CD1c-positive myeloid dendritic cell (primary cell): Measurements from ENCODE around the gene RHO.

ENCODE experiments used
- DNase-seq: peaks from one replicate; pipeline ENCODE4 v3.0.0-alpha.2; 2016; ENCODE audit errors: extremely low spot score

RHO gene

DNA sequence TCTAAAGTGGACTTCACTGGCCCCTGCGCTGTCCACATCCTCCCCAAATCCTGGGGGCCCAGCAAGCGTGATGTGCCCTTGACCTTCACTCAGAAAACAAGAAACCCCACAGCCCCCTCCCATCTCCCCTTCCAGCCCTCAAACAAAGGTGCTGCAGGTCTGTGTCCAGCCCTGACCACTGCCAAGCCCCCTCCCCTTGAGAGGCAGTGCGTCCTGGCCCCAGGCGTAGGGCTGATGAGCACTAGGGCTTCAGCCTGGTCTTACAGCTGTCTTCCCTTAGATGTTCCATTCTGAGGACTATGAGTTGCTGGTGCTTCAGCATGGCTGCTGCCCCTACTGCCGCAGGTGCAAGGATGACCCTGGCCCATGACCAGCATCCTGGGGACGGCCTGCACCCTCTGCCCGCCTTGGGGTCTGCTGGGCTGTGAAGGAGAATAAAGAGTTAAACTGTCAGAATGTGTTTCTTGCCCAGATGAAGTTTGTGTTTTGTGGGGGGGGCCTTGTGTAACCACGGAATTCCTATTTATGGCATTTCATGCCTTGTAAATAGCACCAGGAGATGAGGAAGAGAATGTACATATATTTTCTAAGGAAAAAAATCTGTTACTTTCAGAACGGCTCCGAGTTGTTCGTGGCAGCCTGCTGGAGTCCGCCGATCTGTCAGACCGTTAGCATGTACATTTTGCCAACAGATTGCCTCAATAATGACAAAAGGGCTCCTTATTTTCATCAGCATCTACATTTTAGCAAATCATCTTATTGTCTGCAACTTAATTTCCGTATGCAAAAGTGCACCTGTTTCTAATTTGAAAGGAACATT lies 8.3 kb upstream of the RHO start:
- no peak for DNase-seq

DNA sequence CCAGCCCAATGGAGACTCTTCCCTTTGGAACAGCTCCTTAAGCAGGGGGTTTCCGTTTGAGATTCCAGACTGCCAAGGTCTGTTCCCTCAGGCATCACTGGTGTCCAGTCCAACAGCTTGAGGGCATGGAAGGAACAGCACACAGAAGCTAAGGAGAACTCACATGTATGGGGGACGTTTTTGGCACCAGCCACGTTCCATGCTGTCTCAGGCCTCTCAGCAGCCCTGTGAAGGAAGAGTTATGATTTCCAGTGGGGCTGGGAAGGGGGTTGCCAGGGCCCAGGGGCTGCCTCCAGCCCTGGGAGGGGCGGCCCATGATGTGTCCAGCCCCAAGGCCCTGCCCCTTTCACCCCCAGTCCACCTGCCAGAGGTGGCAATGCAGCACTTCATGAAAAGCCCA lies 7.5 kb upstream of the RHO start:
- no peak for DNase-seq

DNA sequence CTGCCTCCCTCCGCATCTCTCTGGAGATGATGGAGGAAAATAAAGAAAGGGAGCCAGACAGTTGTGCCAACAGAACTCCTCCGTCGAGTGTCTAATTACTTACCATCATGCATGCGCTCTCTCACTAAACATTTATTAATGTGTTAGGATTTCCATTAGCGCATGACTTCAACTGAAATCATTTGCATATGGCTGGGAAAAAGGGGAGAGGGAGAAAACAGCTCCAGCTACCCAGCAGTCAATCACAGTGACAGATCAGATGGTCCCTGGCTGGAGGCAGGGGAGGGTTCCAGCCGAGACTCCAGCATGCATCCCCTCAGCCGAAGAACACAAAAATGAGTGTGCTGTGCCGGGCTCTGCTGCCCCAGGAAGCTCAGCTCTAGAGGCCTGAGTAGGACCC lies 6.8 kb upstream of the RHO start:
- DNase-seq = no peak

DNA sequence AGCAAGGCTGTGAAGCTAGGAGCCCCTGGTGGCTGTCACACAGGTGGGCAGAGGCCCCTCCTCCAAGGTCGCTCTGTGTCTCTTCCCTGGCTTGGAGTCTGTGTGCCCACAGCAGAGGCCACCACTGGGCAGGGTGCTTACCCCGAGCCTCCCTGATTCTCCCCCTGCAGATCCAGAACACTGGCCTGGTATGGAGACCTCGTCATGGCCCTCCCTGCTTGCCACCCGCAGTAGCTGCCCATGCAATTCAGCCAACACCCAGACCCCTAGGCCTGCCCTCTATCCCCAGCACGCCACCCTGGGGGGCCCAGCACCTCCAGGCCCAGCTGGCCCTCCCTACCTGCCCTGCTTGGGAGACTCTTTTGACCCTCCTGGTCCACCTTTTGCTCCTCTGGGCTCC lies 5.5 kb upstream of the RHO start:
- DNase-seq = no peak

DNA sequence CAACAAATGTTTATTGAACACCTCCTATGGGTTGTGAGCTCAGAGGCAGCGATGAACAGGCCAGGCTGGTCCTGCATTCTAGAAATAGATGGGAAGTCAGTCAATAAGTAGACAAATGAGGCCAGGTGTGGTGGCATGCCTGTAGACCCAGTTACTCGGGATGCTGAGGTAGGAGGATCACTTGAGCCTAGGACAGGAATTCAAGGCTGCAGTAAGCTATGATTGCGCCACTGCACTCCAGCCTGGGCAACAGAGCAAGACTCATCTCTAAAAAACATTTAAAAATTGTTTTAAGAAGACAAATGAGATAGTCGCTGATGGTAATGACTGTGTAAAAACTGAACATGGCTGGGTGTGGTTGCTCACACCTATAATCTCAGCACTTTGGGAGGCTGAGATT lies 4.4 kb upstream of the RHO start:
- no peak for DNase-seq

DNA sequence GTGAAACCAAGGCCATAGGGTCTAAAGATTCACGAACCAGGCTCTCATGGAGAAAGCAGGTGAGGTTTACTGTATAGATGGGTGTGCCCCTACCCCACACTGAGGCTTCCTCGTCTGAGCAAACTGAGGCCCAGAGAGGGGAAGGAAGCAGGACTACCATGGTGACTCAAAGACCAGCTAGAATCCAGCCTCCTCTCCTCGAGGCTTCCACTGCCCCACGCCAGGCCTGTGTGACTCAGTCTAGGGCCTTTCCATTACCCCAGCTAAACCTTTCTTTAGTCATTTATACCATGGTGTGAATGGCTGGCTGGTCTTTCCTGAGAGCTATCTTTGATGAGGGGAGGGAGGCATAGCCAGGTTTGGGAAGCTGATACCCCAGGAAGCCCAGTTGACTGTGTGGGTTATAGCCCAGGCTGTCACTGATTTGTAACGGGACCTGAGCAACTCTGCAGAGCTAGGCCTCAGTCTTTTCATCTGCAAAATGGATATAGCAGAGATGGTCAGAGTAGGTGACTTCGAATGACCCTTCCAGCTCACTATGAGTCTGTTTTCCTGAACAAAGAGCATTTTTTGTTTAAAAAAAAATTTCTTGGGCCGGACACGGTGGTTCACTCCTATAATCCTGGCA lies 3.0 kb upstream of the RHO start:
- DNase-seq = peak; percentile 80

DNA sequence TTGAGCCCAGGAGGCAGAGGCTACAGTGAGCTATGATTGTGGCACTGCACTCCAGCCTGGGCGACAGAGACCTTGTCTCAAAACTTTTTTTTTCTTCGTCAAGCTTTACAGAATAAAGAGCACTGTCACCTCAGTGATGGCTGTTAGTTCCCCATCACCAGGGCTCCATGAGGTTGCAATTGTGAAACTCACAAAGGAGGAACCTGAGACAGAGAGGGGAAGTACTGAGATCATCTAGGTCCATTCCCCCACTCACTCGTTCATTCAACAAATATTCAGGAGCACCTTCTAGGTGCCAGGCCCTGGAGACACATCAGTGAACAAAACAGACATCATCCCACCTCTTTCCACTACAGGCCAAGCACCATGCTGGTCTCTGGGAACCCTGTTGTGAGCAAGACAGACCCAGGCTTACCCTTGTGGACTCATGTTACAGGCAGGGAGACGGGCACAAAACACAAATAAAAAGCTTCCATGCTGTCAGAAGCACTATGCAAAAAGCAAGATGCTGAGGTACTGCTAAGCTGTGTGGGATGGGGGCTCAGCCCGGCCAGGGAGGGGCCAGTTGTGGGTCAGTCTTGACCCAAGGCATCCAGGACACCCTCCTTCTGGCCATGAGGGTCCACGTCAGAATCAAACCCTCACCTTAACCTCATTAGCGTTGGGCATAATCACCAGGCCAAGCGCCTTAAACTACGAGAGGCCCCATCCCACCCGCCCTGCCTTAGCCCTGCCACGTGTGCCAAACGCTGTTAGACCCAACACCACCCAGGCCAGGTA lies 2.1 kb upstream of the RHO start:
- peak; percentile 94 for DNase-seq

DNA sequence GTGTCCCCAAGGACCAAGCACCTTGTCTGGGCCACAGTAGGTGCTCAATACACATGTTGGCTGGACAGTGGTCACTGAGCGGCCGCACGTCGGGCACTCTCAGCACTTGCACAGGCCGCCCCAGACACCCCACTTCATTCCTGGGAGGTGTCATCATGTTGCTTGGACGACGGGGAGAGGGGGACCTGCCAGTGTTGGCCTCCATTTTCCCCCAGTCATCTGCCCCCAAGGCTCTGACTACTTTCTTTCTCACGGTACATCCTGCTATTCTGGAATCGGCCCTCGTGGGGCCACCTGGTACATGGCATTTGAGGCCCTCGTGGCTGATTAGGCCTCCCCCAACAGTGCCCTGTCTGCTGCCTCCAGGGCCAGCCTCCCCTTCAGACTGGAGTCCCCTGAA lies 1.2 kb upstream of the RHO start:
- no peak for DNase-seq

DNA sequence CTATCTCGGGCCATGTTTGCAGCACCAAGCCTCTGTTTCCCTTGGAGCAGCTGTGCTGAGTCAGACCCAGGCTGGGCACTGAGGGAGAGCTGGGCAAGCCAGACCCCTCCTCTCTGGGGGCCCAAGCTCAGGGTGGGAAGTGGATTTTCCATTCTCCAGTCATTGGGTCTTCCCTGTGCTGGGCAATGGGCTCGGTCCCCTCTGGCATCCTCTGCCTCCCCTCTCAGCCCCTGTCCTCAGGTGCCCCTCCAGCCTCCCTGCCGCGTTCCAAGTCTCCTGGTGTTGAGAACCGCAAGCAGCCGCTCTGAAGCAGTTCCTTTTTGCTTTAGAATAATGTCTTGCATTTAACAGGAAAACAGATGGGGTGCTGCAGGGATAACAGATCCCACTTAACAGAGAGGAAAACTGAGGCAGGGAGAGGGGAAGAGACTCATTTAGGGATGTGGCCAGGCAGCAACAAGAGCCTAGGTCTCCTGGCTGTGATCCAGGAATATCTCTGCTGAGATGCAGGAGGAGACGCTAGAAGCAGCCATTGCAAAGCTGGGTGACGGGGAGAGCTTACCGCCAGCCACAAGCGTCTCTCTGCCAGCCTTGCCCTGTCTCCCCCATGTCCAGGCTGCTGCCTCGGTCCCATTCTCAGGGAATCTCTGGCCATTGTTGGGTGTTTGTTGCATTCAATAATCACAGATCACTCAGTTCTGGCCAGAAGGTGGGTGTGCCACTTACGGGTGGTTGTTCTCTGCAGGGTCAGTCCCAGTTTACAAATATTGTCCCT lies 1.2 kb downstream of the RHO start:
- DNase-seq = no peak

DNA sequence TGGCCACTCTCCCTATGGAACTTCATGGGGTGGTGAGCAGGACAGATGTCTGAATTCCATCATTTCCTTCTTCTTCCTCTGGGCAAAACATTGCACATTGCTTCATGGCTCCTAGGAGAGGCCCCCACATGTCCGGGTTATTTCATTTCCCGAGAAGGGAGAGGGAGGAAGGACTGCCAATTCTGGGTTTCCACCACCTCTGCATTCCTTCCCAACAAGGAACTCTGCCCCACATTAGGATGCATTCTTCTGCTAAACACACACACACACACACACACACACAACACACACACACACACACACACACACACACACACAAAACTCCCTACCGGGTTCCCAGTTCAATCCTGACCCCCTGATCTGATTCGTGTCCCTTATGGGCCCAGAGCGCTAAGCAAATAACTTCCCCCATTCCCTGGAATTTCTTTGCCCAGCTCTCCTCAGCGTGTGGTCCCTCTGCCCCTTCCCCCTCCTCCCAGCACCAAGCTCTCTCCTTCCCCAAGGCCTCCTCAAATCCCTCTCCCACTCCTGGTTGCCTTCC lies 1.9 kb downstream of the RHO start:
- DNase-seq = peak; percentile 42

DNA sequence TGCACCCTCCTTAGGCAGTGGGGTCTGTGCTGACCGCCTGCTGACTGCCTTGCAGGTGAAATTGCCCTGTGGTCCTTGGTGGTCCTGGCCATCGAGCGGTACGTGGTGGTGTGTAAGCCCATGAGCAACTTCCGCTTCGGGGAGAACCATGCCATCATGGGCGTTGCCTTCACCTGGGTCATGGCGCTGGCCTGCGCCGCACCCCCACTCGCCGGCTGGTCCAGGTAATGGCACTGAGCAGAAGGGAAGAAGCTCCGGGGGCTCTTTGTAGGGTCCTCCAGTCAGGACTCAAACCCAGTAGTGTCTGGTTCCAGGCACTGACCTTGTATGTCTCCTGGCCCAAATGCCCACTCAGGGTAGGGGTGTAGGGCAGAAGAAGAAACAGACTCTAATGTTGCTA lies 2.4 kb downstream of the RHO start:
- no peak for DNase-seq

DNA sequence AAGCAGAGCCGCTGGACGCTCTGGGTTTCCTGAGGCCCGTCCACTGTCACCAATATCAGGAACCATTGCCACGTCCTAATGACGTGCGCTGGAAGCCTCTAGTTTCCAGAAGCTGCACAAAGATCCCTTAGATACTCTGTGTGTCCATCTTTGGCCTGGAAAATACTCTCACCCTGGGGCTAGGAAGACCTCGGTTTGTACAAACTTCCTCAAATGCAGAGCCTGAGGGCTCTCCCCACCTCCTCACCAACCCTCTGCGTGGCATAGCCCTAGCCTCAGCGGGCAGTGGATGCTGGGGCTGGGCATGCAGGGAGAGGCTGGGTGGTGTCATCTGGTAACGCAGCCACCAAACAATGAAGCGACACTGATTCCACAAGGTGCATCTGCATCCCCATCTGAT lies 3.3 kb downstream of the RHO start:
- DNase-seq = no peak

DNA sequence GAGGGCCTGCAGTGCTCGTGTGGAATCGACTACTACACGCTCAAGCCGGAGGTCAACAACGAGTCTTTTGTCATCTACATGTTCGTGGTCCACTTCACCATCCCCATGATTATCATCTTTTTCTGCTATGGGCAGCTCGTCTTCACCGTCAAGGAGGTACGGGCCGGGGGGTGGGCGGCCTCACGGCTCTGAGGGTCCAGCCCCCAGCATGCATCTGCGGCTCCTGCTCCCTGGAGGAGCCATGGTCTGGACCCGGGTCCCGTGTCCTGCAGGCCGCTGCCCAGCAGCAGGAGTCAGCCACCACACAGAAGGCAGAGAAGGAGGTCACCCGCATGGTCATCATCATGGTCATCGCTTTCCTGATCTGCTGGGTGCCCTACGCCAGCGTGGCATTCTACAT lies 3.8 kb downstream of the RHO start:
- DNase-seq = no peak

DNA sequence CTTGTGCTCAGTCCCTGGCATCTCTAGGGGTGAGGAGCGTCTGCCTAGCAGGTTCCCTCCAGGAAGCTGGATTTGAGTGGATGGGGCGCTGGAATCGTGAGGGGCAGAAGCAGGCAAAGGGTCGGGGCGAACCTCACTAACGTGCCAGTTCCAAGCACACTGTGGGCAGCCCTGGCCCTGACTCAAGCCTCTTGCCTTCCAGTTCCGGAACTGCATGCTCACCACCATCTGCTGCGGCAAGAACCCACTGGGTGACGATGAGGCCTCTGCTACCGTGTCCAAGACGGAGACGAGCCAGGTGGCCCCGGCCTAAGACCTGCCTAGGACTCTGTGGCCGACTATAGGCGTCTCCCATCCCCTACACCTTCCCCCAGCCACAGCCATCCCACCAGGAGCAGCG lies 5.0 kb downstream of the RHO start:
- DNase-seq = no peak

DNA sequence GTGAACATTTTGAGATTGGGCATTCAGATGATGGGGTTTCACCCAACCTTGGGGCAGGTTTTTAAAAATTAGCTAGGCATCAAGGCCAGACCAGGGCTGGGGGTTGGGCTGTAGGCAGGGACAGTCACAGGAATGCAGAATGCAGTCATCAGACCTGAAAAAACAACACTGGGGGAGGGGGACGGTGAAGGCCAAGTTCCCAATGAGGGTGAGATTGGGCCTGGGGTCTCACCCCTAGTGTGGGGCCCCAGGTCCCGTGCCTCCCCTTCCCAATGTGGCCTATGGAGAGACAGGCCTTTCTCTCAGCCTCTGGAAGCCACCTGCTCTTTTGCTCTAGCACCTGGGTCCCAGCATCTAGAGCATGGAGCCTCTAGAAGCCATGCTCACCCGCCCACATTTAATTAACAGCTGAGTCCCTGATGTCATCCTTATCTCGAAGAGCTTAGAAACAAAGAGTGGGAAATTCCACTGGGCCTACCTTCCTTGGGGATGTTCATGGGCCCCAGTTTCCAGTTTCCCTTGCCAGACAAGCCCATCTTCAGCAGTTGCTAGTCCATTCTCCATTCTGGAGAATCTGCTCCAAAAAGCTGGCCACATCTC lies 6.1 kb downstream of the RHO start:
- DNase-seq = no peak

DNA sequence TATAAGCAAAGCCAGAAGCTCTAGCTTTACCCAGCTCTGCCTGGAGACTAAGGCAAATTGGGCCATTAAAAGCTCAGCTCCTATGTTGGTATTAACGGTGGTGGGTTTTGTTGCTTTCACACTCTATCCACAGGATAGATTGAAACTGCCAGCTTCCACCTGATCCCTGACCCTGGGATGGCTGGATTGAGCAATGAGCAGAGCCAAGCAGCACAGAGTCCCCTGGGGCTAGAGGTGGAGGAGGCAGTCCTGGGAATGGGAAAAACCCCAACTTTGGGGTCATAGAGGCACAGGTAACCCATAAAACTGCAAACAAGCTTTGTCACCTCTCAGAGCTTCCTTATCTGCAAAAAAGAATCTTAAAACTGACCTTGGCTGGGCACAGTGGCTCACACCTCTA lies 6.6 kb downstream of the RHO start:
- DNase-seq = no peak

DNA sequence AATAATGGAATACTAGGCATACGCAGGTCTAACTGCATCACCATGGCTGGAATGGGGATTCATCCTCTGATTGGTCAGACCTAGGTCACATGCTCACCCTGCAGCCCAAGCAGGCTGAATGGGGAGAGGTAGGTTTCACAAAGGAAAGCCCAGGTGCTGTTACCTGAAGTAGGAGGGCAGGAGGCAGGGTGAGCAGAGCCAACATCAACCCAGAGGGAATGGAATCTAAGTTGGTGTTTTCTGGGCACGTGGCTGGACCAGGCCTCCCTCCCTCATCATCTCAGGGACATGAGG lies 7.9 kb downstream of the RHO start:
- DNase-seq = no peak

DNA sequence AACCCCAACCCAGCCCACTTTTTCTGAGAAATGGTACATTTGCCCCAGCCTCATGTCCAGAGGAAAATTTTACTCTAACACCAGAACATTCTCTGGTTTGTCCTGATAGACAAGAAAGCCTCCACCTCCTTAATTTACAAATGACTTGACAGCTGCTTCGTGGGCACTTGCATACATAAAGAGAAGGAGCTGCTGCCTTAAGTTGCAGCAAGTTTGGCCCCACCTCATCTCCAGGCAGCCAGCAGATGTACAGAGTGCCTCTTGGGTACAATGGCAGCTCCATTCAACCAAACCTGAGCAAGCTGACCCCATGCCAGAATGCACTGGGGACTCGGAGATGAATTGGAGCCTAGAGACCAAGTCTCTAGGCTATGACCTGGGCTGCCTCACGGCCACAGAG lies 8.4 kb downstream of the RHO start:
- no peak for DNase-seq

DNA sequence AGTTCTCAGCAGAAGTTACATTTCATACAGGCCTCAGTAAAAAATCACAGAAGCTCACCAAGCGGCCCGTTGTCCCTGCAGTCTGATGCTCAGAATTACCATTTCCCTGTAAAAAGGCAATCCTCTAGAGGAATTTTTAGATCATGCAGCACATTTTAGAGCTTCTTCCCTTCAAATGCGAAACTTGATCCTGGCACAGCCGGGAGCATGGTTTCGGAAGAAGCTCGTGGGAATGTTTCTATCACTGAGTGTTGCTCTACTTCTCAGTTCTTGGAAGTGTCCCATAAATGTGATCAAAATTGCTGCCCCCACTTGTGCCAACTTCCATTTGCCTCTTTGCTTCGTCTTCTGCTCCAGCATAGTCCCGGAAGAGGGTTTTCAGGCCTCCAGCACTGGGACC lies 10.8 kb downstream of the RHO start:
- no peak for DNase-seq

DNA sequence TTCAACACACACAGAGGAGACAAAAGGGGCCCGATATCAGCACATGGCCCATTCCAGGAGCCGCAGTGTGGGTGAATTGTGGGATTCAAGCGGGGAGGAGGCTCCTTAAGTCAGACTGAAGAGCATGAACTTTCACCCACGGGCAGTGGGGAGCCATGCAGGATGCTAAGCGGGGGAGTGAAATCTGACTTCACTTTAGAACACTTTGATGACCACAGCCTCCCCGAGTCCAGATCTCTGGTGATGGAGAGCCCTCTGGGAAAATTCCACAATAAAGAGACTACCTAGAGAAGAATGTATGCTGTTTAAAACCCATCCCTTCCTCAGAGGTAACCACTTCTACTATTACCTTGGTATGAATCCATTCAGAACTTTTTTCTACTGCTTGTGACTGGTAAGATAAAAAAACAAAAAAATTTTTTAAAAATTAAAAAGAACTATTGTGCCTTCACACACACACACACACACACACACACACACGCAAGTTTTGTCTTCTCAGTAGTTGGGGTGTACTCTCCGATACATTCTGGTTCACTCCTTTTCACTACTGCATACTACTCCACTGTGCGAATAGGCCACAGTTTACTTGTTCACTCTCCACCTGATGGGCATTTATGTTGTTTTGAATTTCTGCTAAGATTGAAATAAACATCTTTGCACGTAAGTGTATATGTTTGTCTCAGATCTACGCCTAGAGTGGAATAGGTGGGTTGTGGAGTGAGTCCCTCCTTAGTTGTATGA lies 12.5 kb downstream of the RHO start:
- no peak for DNase-seq

DNA sequence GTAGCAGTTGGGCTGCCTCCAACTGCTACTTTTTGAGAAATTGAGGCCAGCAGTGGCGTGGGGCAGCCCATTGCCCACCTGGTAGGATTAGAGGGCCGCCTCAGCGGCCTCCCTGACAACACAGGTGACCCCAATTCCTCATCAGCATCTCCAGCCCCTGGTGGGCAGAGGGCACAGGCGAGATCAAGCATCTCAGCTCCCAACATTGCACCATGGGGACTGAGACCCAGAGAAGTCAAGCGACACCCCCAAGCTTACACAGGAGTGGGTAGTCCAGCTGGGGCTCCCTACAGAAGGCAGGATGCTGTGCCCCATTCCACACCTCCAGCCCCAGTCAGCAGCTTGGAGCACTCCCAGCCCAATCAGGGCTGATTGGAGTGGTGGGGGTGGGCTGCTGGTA lies 14.3 kb downstream of the RHO start:
- DNase-seq = no peak
